KG1 (cell line): ENCODE measurements around the gene SH3RF3.

ENCODE experiments used
- DNase-seq: peaks from one replicate; lab custom pipeline; 2025; lab: John Stamatoyannopoulos, UW

The SH3RF3 gene

DNA sequence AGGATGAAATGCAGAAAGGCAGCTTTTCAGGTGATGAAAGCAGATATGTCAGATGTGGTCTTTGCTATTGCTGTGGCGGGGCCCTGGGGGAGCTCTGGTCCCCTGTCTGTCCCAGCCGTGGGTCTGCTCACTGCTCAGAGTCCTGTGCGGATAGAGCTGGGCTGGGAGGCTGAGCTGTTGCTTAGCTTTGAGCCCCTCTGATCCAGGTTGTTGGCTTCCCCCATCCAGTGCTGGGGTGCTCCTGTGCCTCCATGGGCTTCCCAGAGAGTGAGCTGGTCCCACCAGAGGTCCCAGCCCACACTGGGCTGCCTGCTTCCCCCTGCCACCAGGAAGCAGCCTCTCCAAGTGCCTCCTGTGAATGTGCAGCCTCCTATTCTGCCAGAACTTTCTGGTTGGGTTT lies 55.4 kb downstream of the SH3RF3 start:
- DNase-seq = no peak

DNA sequence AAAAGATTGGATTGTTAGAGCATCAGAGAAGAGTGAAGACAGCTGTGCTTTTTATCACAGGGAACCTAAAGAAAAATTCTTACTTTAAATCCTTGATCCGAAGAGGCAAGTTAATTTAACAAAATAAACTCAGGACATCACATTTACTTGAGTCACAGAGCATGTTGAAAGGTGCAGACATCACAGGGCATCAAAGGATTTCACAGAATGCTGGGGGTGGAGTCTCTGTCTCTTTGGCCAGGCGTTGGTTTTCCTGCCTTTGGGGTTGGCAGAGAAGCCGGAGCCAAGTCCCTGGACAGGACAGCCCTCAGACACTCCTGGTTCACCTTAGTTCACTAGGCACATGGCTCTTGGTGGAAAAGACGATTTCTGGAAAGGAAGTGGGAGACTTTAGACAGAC lies 56.3 kb downstream of the SH3RF3 start:
- no peak for DNase-seq

DNA sequence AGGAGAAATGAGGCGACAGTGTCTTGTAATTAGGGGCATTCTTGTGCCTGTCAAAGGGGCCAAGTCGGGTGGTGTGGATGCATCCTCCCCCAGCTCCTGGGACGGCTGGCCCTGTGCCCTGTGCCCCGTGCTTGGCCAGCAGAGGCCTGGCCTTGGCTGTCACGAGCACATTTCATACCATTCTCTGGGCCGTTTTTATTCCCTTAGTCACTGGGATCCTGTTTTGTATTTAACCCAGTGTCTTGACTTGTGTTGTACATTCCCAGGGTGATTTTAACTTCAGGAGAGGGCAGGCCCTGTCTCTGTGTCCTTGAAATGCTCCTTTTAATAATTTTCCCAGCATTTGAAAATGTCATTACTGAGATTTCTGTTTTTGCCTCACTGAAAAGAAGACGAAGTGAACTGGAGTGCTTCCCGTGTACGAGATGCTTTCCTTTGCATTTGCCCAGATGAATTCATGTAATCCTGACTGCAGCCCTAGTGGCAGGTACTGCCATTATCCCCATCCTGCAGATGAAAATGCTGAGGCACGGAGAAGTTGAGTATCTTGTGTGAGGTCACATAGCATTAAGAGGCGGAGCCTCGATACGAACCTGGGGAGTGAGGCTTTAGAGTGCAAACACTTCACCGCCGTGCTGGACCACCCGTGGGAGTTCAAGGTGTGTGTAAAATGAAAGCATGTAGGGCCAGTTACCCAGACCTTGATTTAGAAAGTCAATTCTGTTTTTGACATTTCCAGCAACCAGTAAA lies 57.0 kb downstream of the SH3RF3 start:
- no peak for DNase-seq

DNA sequence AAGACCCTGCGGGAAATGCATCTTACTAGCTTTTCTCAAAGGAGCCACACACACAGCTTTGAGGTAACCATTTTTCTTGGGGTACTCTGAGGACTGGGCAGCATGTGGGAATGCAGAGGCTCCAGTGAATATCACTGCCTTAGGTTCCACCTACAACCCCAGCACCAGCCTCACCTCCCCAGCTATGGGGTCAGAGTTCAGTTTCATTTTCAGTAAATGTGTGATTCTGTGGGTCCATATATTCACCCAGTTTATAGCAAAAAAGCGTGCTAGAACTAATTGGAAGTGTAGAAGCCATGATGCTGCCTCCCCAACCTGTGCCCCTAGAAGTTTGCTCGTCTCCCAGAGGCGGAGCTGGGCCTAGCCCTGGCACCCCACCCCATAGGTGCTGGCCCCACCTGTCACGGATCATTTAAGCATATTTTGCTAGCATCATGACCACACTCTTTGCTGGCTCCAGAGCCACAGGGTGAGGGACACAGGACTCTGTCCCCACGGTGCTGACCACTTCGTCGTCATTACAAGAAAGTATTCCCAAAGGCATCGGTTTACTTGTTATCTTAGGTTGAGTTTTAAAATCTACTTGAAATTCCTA lies 57.7 kb downstream of the SH3RF3 start:
- DNase-seq = no peak

DNA sequence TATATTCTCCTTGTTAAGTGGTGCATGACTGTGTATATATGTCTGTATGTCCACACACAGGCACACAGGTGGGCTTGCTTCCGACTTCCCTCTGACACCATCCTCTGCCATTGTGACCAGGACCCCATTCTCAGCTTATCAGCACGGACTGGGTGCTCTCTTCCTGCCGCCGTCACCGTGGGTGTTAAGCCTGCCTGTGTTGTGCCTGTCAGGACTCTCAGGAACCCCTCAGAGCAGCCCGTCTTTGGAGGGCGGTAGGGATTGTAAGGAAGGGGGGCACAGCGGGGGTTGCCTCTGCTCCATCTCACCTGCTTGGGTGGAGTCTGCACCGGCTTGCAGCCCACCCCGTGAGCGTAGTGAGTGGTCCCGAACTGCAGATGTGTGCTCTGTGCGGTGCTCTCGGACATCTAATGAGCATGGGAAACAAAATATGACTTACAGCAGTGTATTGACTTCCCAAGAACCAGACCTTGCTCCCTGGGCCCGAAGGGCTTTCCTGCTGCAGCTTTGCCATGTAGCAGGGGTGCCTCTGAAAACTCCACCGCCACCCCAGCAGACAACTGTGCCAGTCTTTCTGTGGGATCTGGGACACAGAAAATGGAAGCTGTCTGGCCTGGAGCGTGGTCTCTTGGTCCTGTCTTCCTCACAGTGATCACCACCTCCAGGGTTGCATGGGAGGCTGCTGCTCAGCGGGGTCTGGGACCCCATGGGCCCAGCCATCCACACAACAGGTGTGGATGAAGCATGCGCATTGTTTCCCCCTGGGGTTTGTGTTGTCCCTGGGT lies 58.9 kb downstream of the SH3RF3 start:
- no peak for DNase-seq

DNA sequence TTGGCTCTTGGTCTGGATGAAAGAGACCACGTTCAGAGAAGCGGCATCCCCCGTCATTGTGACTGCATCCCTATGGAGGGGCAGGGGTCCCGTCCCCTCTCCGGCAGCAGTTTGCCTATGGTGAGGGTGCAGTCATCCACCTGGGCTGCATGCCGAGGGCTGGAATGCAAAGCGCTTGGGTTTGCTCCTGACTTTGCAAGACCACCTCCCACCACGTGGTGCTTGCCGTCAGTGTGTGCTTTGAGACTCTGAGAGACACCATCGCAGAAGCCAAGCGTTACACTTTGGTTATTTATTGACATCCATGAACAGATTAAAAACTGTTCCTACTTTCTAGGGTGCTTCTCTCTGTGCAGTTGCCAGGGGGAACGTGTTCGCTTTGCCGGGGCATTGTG lies 59.5 kb downstream of the SH3RF3 start:
- DNase-seq = no peak

DNA sequence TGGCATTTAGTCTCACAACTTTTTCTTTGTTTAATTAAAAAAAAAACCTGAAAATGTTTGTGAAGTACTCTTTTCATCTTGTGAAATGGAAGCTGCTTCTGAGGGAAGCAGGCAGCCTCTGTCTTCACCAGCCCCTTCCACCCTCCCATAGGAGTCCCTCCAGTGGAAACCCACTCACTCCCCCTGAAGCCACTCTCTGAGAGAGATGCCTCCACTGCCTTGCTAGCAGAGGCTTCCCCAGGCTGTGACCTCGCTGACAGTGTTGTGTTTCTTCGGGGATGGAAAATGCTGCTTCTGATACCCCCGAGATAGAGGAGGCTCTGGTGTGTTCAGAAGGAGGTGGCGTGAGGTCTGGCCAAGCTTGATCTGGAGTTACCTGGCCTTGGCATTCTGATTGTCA lies 59.9 kb downstream of the SH3RF3 start:
- DNase-seq = no peak

DNA sequence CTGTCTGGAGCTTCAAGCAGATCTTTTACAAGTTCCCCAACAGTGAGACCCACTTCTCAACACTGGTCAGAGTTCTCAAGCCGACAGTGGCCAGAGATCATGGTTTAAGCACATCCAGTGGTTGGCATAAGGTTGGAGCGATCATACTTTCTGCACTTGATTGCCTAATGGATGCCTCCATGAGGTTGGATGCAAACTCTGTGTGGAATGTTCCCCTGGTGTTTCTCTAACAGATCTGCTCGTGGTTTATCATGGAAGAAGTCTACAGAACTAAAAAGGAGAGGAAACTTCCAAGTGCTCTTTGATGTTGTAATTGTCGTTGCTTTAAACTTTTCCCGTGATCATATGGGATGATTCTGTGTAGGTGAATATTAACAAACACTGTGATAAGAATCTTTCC lies 60.7 kb downstream of the SH3RF3 start:
- DNase-seq = no peak

DNA sequence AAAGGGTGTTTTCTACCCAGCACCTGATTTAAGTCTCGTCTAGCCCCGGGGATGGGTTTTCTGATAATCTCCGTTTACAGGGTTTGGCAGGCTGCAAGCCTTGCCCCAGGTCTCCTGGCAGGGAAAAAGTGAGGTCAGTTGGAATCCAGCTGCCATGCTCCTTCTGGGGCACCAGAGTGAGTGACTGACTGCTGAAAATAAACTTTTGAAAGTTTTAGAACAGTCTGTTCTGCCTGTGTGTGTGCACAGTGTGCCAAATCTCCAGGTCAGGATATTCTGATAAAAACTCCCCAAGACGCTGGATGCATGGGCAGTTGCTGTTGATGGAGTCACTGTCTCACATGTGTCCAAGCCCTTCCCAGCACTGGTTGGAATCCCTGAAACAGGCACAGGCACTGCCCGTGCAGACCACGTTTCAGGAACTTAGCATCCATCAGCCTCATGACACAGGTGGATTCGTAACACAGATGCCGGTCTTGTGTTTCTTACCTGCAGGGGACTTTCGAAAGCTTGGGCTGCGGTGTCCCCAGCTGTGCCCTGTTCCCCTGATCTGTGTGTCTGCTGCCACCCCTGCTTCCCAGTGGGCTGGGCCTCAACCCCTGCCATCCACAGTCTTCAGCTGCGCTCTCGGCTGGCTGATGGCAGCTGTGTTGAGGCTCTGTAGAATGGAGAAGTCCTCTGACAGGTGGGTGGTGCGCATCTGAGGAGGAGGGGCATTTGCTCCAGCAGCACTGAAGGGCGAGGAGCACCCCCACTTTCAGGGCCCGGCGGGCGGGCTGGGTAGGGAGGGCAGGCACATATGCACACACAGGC lies 65.0 kb downstream of the SH3RF3 start:
- DNase-seq = no peak

DNA sequence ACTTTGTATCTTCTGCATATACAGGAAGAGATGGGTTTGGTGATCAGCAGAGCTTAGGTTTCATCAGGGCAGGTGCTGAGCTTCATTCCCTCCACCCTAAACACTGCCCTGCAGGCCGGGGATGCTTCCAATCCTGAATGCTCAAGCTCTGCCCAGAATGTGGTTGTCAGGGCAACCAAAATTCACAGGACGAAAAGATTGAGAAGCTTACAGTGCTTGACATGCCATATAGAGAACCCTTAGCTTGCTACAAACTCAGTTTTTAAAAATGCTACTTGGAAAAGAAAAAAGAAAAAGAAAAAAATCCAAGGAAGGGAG lies 65.6 kb downstream of the SH3RF3 start:
- DNase-seq = no peak

DNA sequence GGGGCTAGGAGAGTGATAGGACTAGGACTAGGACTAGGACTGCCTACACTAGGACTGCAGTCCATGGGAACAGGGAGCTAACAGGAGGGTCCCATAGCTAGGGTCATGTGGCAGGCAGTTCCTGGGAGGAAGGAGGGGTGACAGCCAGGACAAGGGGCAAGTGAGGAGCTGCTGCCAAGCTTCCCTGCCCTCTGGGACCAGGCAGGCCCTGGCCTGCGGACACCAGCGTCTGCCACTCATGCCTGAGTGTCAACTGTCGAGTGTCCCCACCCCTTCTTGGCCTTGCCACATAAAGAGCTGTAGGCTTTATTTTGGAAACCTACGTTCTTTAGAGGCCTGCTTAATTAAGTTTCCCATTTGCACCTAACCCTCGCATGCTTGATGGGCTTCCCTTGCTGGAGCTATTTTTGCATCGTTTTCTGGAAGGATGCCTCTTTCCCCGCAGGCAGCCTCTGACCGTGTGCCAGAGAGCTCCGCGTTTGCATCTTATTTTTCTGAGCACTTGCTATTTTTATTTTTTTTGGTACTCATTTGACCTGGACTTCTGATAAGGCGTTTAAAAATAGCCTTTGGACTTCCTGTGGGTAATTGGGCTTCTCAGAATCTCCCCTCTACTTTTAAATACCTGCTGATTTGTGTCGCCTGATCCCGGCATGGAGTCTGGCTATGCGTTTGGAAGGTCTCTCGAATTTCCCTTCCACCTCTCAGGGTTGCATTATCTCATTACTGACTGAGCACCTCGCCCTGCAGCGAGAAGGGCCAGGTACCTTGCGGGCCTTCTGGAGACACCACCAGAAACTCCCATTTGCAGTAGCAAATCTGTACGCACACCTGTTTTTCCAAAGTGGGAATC lies 66.4 kb downstream of the SH3RF3 start:
- DNase-seq = no peak

DNA sequence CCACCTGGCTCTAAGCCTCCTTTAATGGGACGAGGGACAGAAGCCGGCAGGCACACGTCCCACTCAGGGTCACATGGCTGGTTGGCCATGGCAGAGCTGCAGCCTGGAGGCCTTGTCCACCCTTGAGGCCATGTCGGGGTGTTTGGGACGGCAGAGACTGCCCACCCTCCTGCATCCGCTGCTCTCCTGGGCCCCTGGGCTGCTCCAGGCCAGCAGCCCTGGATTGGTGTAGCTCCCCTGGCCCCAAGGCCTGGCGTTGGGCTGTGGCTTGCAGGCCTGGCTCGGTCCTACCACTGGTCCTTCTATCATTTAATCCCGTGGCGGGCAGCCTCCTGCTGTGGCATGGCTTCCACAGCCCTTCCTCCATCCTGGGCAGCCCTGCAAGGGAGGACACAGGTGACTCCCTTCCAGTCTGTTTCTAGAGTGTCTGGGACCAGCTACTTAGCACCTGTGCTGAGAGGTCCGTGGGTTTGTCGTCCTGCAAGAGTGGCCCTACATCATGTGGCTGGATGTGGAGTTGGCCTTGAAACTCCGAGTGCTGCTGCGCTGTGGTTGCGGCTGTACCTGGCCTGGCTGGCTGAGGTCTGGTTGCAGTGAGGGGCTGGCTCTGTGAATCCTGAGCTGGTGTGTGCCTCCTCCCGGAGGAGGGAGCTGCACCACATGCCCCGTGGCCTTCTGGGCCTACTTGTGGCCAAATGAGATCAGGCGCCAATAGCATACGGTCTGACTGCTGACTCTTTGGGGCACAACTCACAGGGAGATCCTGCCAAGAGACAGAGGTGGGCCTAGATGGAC lies 67.3 kb downstream of the SH3RF3 start:
- DNase-seq = no peak

DNA sequence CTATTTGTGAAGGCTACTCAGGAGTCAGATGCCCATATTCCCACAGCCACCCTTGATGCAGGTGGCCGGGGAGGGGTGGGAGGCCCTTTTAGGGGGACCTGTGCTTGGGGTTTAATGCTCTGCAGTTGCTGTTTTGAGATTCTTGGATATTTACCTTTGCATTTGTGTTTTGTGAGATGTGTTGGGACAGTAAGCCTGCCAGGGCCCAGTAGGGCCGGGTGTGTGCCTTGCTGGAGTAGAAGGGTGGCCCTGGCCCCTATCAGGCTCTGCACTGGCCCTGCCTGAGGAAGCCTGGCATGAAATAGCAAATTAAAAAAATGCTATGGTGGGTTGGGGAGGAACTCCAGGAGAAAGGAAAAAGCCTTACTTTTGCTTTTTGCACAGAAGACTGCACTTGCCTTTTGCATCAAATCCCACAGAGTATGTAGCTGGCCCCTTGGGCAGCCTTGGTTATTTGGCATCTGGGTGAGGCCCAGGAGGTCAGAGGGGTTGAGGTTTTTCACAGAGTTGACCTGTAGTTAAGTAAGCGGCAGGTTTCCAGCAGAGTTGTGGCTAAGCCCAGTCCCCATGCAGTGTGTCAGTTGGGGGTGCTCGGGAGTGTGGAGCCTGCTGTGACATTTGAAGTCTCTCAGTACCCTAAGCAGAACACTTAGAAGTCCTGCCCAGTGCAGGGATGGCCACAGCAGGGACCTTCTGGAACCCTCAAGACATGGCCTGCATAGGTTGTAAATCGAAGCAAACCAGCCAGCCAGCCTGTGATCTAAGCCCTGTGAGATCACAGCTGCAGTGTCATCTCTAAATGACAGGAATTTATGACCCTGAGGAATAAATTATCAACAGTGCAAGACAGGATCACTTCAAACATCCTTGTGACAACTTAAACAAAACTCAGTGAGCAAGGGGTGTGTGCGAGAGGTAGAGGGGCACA lies 68.8 kb downstream of the SH3RF3 start:
- no peak for DNase-seq

DNA sequence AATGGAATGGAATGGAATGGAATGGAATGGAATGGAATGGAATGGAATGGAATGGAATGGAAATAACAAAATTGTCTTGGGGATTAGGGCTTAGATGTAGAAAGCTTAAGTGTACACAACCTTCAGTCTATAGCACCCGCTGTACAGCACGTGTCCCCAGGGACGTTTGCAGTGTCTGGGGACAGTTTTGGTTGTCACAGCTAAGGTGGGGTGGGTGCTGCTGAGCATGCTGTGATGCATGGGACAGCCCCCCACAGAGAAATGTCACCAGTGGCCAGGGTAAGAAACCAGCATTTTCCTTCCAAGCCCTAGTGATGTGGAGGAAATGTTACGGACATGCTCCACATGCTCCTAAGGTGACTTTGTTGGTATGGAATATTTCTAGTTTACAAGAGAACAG lies 70.8 kb downstream of the SH3RF3 start:
- DNase-seq = no peak

DNA sequence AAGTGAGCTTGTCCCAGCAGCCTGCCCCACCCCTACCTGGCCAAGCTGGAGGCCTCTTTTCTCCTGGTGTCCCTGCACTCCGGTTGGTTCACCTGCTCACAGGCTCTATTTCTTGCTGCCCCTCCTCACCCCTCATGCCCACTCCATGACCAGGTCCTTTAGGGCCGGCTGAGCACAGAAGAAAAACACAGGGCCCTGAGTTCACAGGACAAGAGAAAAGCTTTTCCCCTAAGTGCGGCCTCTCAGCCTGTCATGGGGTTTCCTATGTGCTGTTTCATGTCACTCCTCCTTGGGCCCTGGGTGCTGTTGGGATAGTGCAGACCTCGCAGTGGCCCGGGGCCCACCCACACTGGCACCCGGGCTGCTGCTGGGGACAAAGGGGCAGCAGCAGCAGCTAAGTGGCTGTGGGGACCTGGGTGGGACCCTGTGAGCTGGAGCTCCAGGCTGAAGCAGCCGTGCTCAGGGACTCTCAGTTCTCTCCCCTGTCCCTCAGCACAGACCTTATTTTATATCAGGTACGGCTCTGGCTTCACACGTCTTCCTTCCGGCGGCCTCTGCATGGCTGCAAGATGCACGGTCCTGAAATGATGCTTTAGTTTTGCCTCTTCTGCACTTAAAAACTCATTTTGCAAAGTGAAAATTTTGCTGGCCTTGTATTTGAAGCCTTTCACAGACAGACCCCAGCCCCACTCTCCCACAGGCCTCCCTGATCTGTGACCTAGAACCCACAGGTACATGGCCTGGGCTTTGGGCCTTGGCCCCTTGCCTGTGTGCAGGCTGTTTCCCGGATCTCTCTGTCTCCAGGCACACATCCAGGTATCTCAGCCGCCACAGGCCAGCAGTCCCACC lies 71.8 kb downstream of the SH3RF3 start:
- DNase-seq = no peak

DNA sequence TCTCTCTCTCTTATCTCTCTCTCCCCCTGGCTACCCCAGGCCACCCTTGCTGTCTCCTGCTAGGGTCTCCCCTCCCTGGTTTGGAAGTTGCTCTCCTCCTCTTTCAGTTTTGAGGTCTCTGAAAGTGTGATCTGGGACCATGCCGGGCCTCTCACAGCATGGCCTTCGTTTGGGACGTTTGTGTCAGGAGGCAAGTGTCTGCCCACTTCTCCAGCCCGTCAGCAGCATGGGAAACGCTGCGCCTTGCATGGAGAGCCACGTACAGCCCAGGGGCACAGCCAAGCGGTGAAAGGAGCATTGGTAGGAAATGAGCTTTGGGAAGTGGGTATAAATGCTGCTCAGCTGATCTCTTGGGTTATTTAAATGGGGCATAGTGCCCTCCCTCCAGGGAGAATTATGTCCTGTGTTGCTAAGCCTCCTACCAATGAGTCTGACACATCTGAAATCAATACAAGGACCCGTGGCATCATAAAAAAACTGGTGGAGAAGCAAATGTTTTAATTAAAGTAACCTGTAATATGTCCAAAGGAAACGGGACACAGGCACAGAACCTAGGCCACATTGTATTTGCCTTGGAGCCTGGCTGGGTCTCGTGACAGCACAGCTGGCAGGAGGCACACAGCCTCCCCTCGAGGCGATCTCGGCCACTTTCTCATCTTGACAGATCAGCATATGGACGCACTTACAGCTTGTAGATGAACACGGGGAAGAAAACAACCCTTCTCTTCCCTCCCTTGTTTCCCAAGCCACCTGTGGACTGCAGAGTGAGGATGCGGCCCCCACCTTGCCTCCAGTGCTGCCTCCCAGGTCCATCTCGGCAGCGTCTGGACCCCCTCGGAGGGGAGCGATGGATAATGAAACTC lies 72.7 kb downstream of the SH3RF3 start:
- DNase-seq = no peak

DNA sequence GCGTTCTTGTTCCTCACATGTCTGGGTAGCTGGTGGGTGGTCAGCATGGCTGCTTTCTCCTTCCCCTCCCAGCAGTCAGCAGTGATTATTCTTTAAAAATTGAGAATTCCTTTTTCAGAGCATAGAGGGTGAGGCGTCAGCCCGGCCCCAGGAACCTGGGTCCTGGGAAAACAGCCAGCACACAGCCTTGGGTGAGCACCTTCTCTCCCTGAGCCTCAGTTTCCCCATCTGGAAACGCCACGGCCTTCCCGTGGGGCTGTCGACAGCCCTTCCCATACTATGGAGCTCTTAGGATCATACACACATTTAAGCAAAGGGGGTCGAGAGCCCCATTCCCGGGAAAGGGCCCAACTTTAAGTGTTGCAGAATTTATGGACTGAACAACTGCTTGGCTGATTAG lies 73.5 kb downstream of the SH3RF3 start:
- no peak for DNase-seq
